Skin of body (tissue), 2 donors: ENCODE measurements around the gene DNA2. TPM values are rescaled to one million over a fixed set of nuclear protein-coding genes. Genes with fewer than 3 reads are reported as not detected.

Source experiments
- DNase-seq: peaks from one replicate; lab custom pipeline; 2025; lab: John Stamatoyannopoulos, UW
- total RNA-seq: library from RNA; depleted of rRNA; stranded (reverse); fragments of >200 nt; gene quantifications from one replicate; pipeline ENCODE4 v1.2.3, GENCODE V29; 2014

Gene DNA2
- total RNA-seq, 1 donor from 2014 or later, result 8.9 TPM

DNA sequence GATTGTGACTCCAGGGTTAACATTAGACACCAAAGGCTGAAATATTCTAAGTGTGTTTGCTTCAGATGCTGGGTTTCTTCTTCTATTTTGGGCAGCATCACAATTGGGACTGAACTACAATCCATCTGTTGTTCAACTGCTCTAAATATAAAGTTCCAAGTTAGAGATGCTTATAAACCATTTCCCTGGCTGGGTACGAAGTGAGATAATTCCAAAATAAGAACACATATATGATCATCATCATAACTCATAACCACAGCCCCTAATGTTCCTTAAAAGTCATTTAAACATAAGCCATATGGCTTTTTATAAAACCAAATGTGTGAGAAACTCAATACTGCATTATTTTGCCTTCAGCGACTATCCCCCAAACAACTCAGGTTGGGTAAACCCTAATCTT is 28.8 kb downstream of the DNA2 start:
- no peak for DNase-seq

DNA sequence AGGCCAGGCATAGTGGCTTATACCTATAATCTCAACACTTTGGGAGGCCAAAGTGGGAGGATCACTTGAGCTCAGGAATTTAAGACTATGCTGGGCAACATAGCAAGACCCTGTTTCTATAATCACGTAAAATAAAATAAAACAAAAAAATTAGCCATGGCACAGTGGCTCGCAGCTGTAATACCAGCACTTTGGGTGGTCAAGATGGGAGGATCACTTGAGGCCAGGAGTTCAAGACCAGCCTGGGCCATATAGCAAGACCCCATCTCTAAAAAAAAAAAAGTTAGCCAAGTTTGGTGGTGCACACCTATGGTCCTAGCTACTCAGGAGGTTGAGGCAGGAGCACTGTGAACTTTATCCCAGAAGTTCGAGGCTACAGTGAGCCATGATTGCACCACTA is 30.9 kb downstream of the DNA2 start:
- no peak for DNase-seq

DNA sequence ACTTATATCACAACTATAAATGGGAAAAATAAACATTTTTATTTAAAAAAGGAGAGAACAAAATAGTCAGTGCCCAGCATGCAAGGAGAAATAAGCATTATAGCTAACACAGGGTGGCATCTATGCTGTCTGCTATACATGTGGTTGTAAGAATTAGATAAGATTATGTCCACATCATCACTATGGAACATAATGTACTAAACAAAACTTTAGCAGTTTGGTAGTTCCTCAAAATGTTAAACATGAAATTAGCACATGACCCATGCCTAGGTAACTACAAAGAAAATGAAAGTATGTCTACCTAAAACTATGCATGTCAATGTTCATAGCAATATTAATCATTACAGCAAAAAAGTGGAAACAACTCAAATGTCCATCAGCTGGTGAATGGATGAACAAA is 36.0 kb downstream of the DNA2 start:
- DNase-seq, result no peak

DNA sequence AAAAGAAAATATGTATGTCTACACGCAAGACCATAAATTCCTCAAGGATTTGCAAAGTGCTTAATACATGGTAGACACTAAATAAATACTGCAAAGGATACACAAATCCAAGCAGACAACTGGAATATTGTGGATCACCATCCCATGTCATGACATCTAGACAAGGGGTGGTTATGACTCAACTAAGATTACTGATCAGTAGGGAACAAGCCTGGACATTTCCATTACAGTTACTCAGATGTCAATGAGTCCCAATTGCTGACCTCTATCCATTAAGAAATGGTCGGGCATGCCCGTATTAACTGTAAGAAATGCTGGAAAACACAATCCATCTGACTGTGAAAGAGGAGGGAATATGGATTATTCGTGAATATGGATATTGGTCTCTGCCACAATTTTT is 37.1 kb downstream of the DNA2 start:
- DNase-seq, result no peak

DNA sequence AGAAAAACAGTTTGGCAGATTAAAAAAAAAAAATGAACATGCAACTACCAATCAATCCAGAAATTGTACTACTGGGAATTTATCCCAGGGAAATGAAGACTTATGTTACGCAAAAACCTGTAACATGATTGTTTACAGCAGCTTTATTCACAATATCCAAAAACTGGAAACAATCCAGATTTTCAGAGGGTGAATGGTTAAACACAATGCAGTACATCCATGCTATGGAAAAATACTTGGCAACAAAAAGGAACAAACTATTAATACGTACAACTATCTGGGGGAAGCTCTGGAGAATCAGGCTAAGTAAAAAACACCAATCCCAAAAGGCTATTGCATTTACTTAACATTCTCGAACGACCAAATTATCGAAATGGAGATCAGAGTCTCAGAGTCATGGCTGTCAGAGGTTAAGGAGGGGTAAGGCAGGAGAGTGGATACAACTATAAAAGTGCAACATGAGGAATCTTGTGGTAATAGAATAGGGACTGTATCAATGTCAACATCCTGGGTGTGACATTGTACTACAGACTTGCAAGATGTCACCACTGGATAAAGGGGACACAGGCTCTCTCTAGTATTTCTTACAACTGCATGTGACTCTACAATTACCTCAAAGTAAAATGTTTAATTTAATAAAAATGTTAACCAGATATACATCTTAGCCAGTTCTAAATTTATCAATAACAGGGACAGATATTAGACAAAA is 43.2 kb downstream of the DNA2 start:
- DNase-seq, result no peak

DNA sequence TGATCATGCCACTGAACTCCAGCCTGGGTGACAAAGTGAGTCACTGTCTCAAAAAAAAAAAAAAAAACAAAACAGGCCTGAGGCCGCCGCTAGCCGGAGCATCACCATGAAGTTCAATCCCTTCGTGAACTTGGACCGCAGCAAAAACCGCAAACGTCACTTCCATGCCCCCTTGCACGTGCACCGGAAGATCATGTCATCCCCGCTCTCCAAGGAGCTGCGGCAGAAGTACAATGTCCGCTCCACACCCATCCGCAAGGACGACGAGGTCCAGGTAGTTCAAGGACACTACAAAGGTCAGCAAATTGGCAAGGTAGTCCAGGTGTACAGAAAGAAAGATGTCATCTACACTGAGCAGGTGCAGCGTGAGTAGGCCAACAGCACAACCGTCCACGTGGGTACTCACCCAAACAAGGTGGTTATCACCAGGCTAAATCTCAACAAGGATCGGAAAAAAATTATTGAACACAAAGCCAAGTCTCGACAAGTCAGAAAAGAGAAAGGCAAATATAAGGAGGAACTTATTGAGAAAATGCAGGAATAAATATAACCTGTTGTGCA is 47.2 kb downstream of the DNA2 start:
- no peak for DNase-seq

DNA sequence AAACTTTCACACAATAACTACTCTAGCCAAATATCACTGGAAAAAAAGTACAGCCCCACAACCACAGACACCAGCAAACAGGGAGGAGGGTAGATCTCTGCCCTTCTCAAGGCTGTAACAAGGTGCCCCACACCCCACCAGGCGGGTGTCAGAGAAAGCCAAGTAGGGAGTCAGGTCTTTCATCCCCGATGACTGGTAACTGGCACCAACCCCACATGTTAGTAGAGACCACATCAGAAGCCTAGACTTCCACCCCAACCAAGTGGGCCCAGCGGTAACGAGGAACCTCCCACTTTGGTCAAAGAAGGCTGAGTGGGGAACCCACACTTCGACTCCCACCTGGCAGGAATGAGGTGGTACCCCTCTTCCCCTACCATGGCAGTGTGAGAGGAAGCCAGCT is 48.3 kb downstream of the DNA2 start:
- no peak for DNase-seq

DNA sequence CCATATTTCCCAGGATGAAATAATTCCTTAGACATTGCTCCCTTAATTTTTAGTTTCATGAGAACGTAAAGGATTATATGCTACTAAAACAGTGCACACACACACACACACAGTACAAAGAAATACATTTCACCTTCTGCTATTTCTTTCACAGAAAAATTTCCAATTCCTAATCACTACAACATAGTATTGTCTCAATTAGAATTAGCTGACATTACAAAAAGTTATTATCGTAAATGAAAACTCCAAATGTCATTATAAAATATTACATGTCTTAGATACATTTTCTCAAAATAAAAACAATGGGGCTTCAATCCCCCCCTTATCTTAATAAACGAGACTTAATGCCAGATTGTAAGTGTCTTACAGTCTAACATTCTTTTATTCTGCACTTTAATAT is 52.4 kb downstream of the DNA2 start:
- DNase-seq, result no peak

DNA sequence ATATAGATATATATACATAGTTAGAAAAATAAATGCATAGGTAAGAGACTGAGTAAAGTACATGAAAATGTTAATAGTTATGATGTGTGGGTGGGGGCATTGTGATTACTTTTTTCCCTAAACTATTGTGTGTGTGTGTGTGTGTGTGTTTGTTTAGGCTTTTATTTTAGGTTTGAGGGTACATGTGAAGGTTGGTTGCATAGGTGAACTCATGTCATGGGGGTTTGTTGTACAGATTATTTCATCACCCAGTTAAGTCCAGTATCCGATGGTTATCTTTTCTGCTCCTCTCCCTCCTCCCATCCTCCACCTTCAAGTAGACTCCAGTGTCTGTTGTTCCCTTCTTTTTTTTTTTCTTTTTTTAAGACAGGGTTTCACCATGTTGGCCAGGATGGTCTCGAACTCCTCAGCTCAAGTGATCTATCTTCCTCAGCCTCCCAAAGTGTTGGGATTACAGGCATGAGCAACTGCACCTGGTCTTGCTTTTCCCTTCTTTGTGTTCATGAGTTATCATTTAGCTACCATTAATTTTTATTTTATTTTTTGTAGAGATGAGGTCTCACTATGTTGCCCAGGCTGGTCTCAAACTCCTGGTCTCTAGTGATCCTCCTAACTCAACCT is 62.8 kb downstream of the DNA2 start:
- no peak for DNase-seq

DNA sequence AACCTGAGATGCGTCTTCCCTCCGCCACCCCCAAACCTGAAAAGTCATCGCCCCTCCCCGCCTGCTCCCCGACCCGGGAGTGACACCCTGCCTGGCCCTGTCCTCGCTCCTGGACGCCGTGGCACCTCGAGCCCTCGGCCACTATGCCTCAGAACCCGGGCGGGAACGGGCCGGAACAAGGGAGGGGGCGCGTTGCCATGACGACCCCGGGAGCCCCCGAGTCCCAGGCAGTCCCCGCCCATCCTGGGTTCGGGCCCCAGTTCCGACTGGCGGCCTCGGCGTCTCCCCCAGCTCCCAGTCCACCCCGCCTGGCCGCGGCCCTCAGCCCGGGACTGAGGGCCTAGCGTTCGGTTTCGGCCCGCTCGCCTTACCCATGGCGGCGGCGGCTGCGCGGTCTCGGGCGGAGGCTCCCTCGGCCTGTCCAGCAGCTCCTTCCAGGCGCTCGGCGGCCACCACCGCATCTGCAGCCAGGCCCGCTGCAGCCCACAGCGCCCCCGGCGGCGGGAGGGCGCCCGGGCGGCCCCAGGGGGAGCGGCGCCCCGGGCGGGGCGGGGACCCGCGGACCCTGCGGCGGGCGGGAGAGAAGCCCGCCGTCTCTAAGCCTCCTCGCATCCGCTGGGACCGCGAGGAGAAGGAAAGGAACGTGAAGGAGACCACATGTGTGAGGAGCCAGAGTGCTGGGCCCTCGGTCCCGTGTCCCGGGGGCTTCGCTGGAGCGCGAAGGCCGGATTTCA is 64.8 kb downstream of the DNA2 start, which contains the start of gene RUFY2:
RUFY2 (minus strand) TSS at position 463 of the 734 bp plus-strand sequence; CDS start at position 375, 88 bp downstream.
- DNase-seq, result peak; percentile 80

DNA sequence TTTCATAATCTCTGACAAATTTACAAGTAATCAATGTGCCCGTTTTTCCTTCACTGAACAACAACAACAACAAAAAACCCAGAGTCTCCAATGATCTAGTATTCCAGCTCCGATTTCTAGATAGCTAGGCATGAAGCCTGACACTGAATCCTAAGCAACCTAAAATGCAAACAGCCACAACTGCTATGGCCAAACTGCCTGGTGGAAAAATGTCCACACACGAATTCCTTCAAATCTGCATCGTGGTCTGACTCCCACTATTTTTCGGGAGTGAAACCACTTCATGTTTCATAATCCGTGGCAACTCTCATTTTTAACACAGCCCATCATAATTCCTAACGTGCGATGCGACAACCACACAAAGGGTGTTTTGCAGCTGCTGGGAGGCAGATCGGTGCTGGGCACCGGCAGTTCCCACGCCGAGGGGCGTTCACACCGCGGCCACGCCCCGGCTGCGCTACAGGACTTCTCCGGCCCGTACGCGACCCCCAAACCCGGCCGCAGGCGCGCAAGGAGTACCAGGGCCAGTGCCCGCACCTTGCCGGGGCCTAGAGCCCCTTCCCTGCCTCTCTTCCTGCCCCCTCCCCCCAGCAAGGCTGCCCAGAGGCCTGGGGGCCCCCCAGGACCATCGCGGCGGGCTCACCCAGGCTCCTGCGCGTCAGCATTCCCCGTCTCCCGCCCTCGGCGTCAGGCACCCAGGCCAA is 65.5 kb downstream of the DNA2 start:
- peak; percentile 60 for DNase-seq

DNA sequence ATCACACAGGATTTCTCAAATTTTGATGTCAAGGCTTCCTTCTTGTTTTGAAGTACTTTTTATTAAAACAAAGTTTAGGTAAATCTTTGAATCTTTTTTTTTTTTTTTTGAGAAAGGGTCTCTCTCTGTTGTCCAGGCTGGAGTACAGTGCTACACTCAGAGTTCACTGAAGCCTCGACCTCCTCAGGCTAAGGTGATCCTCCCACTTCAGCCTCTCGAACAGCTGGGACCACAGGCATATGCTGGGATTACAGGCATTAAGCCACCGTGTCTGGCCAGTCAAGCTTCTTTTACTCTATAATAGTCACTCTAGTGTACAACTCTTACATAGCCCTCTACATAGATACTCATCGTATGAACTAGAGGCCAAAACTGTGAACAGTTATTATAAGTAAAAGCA is 68.1 kb downstream of the DNA2 start:
- DNase-seq, result no peak

DNA sequence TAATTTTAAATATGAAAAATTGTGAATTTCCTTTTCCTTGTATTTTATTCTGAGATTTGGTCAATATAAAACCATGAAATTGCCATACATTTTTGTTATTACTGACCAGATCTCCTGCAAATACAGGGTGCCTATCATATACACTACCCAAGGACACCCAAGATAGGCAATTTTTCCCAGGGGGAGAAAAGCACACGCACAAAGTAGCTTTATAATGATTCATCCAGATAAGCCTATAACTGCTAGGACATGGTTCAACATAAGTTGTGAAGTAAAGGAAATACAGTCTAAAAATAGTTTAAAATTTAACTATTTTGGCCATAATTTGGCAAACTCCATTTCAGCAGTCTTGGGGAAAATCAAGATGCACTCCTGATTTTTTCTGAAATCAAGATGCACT is 69.5 kb downstream of the DNA2 start:
- no peak for DNase-seq

DNA sequence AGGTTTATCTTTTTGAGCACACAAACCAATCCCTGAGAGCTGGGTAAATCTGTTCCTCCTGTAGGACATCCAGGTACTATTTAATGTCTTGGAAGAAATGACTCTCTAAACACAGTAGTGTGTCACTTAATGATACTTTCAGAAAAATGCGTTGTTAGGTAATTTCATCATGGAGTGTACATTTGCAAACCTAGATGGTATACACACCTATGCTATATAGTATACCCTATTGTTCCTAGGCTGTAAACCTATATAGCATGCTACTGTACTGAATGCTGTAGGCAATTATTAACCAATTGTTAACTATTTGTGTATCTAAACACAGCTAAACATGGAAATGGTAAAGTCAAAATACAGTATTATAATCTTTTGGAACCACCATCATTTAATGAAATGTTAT is 74.8 kb downstream of the DNA2 start:
- DNase-seq, result no peak

DNA sequence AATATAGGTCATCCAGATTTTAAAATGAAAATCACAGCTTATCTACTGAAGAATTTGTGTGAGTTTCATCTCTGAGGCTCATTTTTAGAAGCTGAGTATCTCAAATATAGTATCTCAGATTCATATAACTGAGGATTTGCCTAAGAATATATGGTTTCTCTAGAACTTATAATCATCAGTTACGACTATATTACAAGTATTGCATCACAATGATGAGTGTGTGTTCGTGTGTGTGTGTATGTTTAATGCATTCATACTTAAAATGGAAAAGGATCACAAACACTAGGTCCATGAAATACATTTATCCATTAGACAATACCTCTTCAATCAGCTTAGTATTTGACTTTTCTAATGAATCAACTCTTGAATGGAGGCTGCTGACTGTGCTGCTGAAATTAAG is 86.0 kb downstream of the DNA2 start:
- DNase-seq, result no peak

DNA sequence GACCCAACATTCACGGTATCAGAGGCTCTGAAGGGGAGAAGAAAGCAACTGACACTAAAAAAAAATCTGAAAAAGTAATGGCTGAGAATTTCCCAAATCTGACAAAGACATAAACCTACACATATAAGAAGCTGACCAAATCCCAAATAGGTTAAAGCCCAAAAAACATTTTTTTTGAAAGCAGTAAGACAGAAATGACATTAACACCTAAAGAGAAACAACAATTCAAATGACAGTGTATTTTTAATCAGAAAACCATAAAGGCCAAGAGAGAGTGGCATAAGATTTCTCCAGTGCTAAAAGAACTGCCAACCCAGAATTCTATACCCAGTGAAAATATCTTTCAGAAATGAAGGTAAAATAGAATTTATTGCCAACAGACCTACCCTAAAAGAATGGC is 100.2 kb downstream of the DNA2 start:
- no peak for DNase-seq

DNA sequence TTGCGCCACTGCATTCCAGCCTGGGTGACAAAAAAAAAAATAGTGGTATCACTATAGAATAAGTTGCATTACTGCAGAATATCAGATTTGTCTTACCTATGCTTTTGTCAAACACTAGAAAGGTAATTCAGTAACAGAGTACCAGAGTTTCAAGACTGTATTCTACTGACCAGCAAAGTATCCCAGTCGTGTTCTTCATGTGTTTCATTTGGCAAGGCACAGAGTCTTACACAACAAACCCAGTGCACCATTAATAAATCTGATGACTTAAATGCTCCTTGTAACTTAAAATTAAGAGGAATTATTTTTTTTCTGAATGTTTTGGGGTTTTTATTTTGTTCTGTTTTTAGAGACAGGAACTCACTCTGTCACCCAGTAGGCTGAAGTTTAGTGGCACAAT is 104.7 kb downstream of the DNA2 start:
- DNase-seq, result no peak

DNA sequence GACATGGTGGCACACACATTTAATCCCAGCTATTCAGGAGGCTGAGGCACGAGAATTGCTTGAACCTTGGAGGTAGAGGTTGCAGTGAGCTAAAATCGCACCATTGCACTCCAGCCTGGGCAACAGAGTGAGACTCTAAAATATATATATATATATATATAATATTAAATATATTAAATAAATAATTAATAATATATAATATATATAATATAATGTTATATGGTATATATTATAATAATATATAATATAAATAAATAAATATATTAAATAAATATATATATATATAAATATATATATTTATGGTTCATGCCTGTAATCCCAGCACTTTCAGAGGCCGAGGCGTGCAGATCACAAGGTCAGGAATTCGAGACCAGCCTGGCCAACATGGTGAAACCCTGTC is 105.2 kb downstream of the DNA2 start:
- DNase-seq, result no peak

DNA sequence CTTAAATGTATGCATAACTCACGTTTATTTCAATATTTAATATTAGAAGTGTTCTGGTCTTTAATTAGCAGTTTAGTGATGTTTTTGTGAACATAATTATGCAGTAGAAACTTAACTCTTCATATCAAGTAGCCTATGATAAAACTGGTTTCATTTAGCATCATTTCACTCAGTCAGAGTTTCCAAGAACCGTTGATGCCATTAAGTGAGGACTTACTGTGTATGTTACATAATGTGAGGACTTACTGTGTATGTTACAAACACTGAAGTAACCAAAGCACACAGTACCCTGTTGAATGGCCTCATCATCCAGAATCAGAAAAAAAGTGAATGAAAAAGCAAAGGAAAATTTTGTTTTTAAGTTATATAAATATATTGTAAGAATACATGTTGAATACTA is 106.2 kb downstream of the DNA2 start:
- DNase-seq, result no peak

DNA sequence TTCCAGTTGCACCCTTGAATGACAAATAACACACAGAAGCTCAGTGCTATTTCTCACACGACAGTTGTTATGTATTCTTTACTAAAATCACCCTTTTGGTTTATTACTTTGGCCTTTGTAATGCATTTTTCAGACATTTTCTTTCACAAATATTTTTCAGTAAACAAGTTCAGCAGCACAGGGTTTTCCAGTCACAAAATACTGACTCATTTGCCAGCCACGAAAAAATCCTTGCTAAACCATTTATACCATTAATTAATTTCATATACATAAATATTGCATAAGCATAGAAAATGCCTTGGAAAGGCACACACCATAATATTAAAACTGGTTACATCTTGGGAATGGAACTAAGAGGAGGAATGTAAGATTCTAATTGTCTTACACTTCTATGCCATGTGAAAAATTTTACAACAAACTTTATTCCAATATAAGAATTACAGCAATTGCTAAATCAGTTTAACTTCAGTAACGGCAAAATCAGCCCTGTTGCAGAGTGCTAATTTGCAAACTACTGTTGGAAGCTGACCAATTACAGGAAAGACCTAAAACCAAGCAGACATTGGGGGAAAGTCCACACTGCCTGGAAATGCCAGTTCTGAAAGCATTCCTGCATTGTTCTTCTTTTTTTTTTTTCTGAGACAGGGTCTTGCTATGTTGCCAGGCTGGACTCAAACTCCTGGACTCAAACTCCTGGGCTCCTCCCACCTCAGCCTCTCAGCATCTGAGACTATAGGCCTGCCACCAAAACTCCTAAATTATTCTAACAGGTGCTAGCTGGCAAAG is 107.5 kb downstream of the DNA2 start:
- no peak for DNase-seq
